Measurements from ENCODE around the gene U2AF2.

The U2AF2 gene

GRCh38 chr19:55656988-55657747 is 2.3 kb downstream of the U2AF2 start:
- DNase-seq (ENCODE audit: low read depth in 2 of 2): no peak

- no peak for DNase-seq (ENCODE audit: low read depth in 2 of 2)
Observed at GRCh38 chr19:55658846-55659459, 4.1 kb downstream of the U2AF2 start.

GRCh38 chr19:55659822-55660221 is 5.0 kb downstream of the U2AF2 start:
- DNase-seq (ENCODE audit: low read depth in 2 of 2): no peak

- no peak for DNase-seq (ENCODE audit: low read depth in 2 of 2)
Observed at GRCh38 chr19:55660404-55660803, 5.6 kb downstream of the U2AF2 start.

GRCh38 chr19:55660991-55661390 is 6.2 kb downstream of the U2AF2 start:
- no peak for DNase-seq (ENCODE audit: low read depth in 2 of 2)

GRCh38 chr19:55661826-55662225 is 7.0 kb downstream of the U2AF2 start:
- no peak for DNase-seq (ENCODE audit: low read depth in 2 of 2)

GRCh38 chr19:55663846-55664536 is 9.2 kb downstream of the U2AF2 start:
- DNase-seq (ENCODE audit: low read depth in 2 of 2): no peak

- no peak for DNase-seq (ENCODE audit: low read depth in 2 of 2)
Observed at GRCh38 chr19:55666343-55667005, 11.6 kb downstream of the U2AF2 start.

- DNase-seq (ENCODE audit: low read depth in 2 of 2): no peak
Observed at GRCh38 chr19:55667006-55667381, 12.2 kb downstream of the U2AF2 start.

- no peak for DNase-seq (ENCODE audit: low read depth in 2 of 2)
Observed at GRCh38 chr19:55667511-55667910, 12.7 kb downstream of the U2AF2 start.

GRCh38 chr19:55667958-55668357 is 13.1 kb downstream of the U2AF2 start:
- DNase-seq (ENCODE audit: low read depth in 2 of 2): no peak

- DNase-seq (ENCODE audit: low read depth in 2 of 2): no peak
Observed at GRCh38 chr19:55668603-55669348, 13.9 kb downstream of the U2AF2 start.

- no peak for DNase-seq (ENCODE audit: low read depth in 2 of 2)
Observed at GRCh38 chr19:55669418-55670279, 14.8 kb downstream of the U2AF2 start.

- no peak for DNase-seq (ENCODE audit: low read depth in 2 of 2)
Observed at GRCh38 chr19:55670280-55671053, 15.6 kb downstream of the U2AF2 start.

GRCh38 chr19:55671054-55671378 is 16.2 kb downstream of the U2AF2 start:
- no peak for DNase-seq (ENCODE audit: low read depth in 2 of 2)

- DNase-seq (ENCODE audit: low read depth in 2 of 2): no peak
Observed at GRCh38 chr19:55672418-55672817, 17.6 kb downstream of the U2AF2 start.

- no peak for DNase-seq (ENCODE audit: low read depth in 2 of 2)
Observed at GRCh38 chr19:55673465-55673864, 18.6 kb downstream of the U2AF2 start.

- DNase-seq (ENCODE audit: low read depth in 2 of 2): no peak
Observed at GRCh38 chr19:55673889-55674288, 19.1 kb downstream of the U2AF2 start.

GRCh38 chr19:55674459-55674840 is 19.6 kb downstream of the U2AF2 start:
- DNase-seq (ENCODE audit: low read depth in 2 of 2): no peak
